HG03439 (cell line): Measurements from ENCODE around the gene MRPL41.
"Not testable (repeated sequence)": the region's sequence is repeated elsewhere in the genome, so short reads cannot be mapped to it uniquely, and the experiment has no call there.

Source experiments
- ATAC-seq: cut with Tn5 transposase; IDR thresholded peaks from one replicate; pipeline ENCODE4 v1.9.1; 2021; ENCODE audit warnings: mild to moderate bottlenecking, moderate library complexity; ENCODE audit not compliant: unreplicated experiment

MRPL41 gene

DNA sequence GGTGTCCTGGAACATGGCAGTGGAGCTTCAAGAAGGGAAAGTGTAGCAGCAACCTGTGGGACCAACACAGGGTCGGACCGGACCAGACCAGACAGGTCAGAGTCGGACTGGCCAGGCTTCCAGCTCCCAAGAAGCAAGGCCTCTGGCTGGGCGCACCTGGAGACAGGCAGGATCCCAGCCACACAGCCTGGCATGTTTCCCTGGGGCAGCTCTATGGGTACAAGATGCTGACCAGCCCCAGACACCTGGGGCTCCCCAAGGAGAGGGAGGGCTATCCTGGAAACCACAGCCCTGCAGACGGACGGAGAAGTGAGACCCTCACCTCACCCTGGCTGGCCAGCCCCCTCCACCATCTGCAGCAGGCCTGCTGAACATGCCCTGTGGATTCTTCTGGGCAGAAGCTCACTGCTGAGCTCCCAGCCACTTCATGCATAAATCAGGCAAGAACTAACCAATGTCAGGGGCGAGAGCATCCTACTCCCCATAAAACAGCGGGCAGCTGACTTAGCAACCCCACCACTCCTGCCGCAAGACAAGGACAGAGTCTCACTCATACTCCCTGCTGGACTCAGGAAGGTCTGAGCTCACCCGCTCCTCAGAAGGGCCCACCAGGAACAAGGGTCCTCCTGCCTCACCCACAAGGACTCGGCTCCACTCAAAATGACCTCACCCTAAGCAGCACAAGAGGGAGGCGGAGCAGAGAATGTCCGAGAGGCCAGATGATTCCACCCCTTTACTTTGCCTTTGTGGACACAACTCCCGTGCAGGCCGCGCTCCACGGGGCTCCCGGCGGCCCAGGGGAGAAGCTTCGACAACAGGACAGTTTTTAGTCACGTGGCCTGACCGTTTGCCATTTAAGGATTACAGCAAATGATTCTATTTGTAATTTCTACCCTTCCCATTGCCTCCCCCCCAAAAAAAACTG lies 29.9 kb downstream of the MRPL41 start:
- ATAC-seq, result no peak

GRCh38 chr9:137582286-137582860 lies 30.7 kb downstream of the MRPL41 start:
- ATAC-seq, result no peak

DNA sequence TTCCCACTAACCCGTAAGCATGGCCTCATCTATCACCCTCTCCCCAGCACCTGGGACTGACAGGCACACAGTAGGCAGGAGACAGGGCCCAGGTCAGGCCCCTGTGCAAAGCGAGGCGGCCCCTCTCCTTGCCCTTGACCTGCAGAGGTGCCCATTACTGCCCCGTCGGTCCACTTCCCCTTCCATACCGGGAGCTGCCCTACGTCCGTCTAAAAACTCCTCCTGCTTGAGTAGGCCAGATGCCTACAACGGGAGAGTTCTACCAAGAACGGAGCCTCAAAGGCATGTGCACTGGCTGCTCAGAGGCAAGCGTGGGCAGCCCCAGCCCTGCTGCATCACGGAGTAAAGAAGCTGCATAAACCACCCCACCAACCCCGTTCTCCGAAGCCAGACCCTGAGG lies 31.7 kb downstream of the MRPL41 start:
- no peak for ATAC-seq

GRCh38 chr9:137583957-137584356 lies 32.3 kb downstream of the MRPL41 start:
- ATAC-seq, result no peak

DNA sequence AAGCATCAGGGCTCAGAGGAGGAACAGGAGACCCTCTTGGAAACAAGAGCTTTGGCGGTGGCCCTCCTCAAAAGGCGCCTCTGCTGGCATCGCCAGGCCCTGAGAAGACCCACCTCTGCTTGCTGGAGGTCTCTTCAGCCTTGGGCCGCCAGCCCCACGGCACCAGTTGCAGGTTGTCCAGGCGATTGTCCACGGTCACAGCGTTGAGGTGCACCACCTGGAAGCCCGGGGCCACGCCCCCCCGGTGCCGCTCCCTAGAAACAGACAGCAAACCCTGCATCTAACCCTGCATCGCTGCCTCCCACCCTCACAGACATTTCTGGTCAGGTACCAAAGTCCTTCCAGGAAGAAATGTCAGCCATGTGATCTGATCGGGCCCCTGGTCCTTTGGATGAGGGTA lies 35.2 kb downstream of the MRPL41 start:
- ATAC-seq, result no peak

DNA sequence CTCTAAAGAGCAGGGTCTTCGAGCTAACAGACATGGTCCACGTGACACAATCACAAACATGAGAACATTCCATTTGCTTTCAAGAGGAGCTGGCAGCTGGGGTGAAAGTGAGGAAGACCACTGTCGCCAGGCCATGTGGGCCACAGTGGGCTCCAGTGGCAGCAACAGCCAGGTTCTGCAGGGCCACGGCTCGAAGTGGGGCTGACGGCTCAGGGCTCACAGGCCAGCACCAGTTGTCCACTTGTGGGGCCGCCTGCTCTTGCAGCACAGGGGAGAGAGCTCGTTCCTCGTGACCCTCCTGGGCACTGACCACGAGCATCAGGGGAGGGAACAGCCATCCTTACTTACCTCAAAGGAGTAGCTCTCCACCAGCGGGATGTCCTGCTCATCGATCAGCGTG lies 36.6 kb downstream of the MRPL41 start:
- ATAC-seq, result no peak

- no peak for ATAC-seq
Measured at GRCh38 chr9:137588891-137589290, 37.2 kb downstream of the MRPL41 start.

DNA sequence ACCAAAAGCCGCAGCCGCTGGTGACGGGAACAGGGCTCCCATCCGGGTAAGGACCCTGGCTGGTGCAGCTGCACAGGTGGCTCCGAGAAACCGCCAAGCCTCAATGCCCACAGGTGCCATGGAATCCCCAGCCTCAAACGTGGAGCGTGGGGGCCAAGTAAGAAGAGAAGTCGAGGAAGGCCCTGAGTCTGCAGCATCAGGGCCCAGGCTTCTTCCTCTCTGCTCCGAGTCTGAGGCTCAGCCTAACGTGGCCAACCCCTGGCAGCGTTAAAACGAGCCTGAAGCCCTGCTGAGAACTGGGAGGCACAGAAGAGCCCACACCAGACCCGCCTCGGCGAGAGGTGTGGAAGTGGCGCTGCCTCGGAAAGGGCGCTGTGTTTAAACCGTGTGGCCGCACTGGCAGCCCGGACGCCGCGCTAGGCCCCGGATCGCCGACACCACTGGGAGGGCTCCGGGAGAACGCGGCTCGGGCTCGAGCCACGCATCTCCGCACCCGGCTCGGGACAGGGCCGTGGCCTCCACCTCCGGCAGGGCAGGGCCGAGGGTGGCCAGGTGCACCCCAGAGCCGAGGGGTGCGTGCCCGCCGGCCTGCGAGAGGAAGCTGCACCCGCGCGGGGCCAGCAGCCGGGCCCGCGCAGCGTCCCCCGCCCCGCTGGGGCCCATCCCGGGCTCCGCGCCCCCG lies 37.9 kb downstream of the MRPL41 start:
- ATAC-seq, result peak; percentile 32

DNA sequence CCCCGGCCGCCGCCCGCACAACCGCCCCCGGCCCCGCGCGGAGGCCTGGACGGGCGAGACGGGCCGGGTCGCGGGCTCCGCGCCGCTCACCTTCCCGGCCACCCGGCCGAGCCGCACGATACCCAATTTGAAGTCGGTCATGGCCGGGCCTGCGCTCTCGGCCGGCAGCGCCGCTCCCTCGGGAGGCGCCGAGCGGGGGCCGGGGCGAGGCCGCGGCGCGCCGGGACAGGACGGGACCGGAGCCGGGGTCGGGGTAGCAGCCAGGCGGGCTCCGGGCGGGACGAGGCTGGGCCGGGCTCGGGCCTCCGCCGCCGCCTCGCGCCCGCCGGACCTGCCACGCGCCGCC lies 38.4 kb downstream of the MRPL41 start:
- no peak for ATAC-seq

DNA sequence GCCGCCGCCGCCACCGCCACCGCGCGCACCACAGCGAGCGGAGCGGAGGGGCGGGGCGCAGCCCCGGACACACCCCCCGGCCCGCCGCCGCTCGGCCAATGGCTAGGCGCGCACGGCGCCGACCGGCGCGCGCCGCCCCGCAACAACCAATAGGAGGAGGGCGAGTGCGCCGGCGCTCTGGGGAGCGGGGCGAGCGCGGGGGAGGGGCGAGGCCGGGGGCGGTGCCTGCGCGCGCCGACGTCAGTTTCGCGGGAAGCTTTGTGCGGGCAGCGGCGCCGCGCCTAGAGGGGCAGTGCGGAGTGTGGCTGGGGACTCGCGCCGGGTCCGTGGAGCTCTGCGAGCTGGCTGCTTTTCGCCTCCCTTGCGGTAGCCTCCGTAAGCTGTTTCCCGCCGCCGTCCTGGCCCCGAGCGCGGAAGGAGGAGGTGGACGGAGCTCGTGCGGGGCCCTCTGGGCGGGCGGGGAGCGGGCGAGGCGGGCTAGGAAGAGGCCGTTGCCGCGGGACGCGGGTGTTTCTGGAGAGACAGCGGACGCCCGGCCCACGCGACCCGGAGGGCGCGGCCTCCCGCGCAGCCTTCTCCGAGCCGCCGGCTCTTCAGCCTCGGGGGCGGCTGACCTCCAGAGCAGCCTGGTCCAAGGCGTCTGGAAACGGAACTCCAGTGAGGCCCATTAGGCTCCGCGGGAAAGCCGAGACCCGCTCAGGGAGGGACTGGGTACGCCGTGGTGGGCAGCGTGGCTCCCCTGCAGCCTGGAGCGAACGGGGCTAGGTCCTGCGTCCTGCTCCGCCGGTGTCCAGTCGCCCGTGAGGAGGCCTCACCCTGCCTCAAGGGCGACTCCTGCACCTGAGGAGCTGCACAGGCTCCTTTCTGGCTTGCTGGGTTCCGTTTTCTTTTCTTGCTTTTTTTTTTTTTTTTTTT lies 39.0 kb downstream of the MRPL41 start, which contains the start of gene ZMYND19:
Gene ZMYND19 (minus strand): TSS at position 44 of the 915 bp plus-strand sequence. CDS start 249 bp downstream, outside the sequence.
- peak; percentile 79 for ATAC-seq

GRCh38 chr9:137592767-137593166 lies 41.1 kb downstream of the MRPL41 start:
- no peak for ATAC-seq

GRCh38 chr9:137593176-137593575 lies 41.5 kb downstream of the MRPL41 start:
- ATAC-seq, result no peak

- ATAC-seq, result not testable (repeated sequence)
Measured at GRCh38 chr9:137596577-137596976, 44.9 kb downstream of the MRPL41 start.

GRCh38 chr9:137598943-137599342 lies 47.3 kb downstream of the MRPL41 start:
- no peak for ATAC-seq
